HG03575 (cell line): Measurements from ENCODE around the gene NDUFC1.
"Not testable (repeated sequence)": the region's sequence is repeated elsewhere in the genome, so short reads cannot be mapped to it uniquely, and the experiment has no call there.

Experiments used
- ATAC-seq: cut with Tn5 transposase; IDR thresholded peaks from one replicate; pipeline ENCODE4 v1.9.1; 2021; ENCODE audit not compliant: unreplicated experiment, insufficient number of reproducible peaks, low FRiP score; ENCODE audit errors: extremely low read depth

NDUFC1 gene

DNA sequence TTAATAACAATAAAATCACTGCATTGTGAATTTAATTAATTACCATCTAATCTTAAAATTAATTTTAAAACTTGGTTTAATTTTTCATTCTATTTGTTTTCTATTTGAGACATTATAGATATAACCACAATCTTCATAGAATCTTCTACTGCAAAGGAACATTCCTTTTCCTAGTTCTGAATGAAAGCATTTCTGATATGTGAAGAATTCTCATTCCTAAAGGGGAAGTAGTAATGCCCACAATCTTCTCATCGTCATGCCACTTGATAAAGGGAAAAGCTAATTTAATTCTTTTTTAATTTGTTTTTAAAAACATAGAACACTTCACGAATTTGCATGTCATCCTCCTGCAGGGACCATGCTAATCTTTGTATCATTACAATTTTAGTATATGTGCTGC lies 45.9 kb downstream of the NDUFC1 start:
- no peak for ATAC-seq

- ATAC-seq = not testable (repeated sequence)
Observed at GRCh38 chr4:139255581-139255980, 46.7 kb downstream of the NDUFC1 start.

- ATAC-seq = no peak
Observed at GRCh38 chr4:139253713-139254112, 48.6 kb downstream of the NDUFC1 start.

DNA sequence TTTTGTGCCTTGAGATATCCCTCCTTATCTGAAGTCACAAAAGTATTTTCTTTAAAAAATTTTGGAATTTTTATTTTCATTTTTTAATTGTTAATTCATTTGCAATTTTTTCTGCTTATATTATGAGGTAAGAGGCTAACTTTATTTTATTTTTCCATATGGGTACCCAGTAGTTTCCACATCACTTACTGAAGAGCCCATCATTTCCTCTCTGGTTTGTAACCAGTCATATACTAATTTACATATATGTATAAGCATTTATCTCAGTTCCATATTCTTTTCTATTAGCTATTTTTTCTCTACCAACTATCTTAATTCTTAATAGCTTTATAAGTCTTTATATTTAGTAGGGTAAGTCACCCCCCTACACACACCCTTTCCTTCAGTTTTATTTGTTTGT lies 49.2 kb downstream of the NDUFC1 start:
- no peak for ATAC-seq

DNA sequence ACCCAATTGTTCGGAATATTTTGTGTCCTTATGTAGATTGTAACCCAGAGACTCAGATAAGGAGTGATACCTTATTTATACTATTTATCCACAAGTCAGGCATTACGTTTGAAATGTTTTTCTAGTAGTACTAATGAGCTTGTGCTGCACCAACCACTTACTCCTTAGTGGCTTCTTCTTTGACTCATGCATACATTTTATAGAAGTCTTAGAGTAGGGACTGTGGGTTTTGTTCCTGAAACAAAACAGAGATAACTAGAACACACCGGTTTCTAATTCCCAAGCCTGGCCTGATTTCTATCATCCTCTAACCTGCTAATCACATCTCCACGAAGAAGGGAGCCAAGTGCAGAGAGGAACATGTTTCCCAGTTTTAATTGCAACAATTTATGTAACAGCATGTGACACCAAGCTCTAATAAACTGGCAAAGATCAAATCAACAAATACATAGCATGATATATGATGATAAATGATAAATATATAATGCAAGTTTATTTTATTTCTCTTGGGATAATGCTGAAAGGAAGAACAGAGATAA lies 54.5 kb downstream of the NDUFC1 start:
- ATAC-seq = no peak

DNA sequence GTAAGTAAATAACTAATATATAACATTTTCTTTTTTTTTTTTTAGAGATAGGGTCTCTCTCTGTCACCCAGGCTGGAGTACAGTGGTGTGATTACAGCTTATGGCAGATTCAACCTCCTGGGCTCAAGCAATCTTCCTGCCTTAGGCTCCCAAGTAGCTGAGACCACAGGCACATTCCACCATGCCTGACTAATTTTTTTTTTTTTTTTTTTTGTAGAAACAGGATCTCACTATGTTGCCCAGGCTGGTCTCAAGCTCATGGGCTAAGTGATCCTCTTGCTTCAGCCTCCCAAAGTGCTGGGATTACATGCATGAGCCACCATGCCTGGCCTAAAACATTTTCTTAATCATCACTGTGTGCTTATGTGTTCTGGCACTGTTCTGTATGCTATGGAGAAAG lies 55.0 kb downstream of the NDUFC1 start:
- no peak for ATAC-seq

GRCh38 chr4:139246166-139246565 lies 56.1 kb downstream of the NDUFC1 start:
- no peak for ATAC-seq

DNA sequence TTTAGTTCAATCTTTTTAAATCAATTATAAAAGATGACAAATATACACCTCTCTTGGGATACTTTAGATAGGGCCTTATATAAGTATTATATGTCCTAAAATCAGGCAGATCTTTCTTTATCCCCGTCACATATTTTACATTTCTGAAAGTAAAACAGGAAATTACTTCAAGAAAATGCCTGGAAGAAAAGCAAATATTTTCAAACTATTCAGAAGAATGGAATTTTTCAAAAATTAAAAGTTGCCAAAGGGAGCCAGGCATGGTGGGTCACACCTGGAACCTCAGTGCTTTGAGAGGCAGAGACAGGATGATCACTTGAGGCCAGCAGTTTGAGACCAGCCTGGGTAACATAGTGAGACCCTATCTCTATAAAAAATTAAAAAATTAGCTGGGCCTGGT lies 56.7 kb downstream of the NDUFC1 start:
- ATAC-seq = no peak

DNA sequence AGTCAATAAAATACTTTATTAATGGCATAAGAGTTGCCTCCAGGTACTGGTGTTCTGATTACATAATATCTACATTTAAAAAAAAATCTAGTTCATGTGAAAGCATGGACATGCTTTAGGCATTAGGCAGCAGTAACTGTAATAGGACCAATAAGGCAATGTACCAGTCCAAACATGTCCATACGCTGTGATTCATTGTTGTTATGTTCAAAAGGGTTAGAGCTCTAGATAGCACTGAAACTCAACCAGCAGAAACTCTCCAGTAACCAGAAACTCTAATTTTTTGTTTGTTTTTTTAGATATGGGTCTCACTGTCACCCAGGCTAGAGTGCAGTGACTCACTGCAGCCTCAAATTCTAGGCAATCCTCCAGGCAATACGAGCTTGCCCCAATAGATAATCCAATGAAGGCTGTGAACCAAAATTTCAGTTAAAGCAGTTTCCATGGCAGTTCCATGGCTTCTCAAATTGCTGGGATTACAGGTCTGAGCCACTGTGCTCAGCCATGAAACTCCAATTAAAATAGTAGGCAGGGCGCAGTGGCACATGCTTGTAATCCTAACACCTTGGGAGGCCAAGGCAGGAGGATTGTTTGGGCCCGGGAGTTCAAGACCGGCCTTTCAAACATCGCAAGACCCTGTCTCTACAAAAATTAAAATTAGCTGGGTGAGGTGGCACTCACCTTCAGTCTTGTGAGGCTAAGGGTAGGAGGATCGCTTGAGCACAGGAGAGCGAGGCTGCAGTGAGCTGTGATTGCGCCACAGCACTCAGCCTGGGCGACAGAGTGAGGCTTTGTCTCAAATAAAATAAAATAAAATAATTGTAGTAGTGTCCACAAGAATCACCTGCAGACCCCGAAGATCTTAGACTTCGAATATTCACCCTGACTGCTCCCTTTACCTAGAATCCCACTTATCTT lies 58.6 kb downstream of the NDUFC1 start:
- ATAC-seq = no peak

DNA sequence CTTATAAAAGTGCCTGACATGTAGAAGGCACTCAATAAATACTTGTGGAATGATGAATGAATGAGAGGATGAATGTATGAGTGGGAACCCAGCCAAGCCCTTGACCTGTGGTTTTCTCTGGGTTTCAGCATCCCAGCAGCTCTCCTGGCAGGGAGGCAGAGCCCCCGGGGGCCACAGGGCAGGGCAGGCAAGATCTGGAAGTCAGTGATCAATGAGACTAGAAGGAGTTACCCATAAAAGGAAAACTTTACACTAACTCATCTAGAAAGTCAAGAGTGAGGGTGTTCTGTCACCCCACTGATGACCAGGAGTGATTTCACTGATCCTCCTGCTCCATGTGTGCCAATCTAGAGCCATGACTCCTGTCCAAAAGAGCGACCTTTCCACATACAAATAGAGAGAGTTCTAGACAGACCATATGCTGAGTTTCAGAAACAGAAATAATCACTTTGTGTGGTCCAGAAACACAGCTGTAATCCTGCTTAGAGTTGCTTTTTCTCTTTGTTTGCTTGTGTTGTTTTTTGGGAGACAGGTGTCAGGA lies 59.7 kb downstream of the NDUFC1 start:
- no peak for ATAC-seq

GRCh38 chr4:139241784-139242151 lies 60.5 kb downstream of the NDUFC1 start:
- no peak for ATAC-seq

DNA sequence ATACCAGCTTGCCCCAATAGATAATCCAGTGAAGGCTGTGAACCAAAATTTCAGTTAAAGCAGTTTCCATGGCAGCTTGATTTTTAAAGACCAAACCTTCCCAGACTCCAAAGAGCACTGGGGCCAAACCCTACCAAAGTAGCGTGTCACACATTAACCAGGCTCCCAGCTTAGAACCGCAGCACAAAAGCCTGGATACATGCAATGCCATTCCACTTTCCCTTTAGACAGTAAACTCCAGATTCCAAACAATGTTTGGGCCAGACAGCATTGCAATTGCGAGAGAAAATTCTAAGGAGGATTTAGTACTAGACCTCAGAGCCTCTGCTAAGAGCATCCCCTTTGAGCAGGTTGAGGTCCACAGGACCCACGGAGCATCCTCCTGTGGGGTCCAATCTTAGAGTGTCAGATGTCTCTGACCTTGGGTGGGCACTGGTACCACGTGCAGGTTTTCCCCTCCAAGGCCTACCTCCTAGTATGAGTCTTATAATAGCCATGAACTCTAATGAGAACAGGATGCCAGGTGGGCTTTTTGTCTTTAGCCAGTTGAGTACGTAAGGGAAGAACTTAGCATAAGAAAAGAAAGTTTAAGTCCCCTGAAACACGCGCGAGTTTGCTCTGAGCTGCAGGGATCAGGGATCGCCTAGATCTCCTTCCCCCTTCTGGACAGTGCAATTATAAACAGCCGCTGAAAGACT lies 61.0 kb downstream of the NDUFC1 start:
- ATAC-seq = no peak
